PC-9 (cell line): Measurements from ENCODE around the gene CLINT1. TPM values are rescaled to one million over a fixed set of nuclear protein-coding genes. Genes with fewer than 3 reads are reported as not detected.
"Not testable (repeated sequence)": the region's sequence is repeated elsewhere in the genome, so short reads cannot be mapped to it uniquely, and the experiment has no call there.

Experiments used
- BruUV-seq: library from RNA; stranded (reverse); fragments of 400-500 nt; replicated peaks from 2 replicates; lab custom pipeline; 2021; lab: Mats Ljungman, UMichigan
- CTCF ChIA-PET: fragments of 300-600 bp; sonication (Branson Sonifier 250); formaldehyde crosslinking; loops from one replicate; lab custom pipeline; 2022; ENCODE audit warnings: antibody characterized with exemption; lab: Charles Lee
- POLR2A ChIA-PET: fragments of 300-600 bp; sonication (Branson Sonifier 250); formaldehyde crosslinking; loops from one replicate; lab custom pipeline; 2022; ENCODE audit warnings: antibody characterized with exemption; ENCODE audit not compliant: unreplicated experiment; lab: Charles Lee
- DNase-seq, 2 experiments: peaks; one replicate each; pipeline versions ENCODE4 v3.0.0 to v3.0.0-alpha.2; 2015 to 2022; ENCODE audit warnings: mixed read lengths in 1 of 2
- H2AFZ ChIP-seq: fragments of 200-600 bp; sonication (generic); 2 replicates; pipeline ENCODE4 v1.8.1; 2017; ENCODE audit warnings: antibody characterized with exemption
- H3F3A ChIP-seq: fragments of 200-600 bp; sonication (generic); 2 replicates; pipeline ENCODE4 v1.8.1; 2017; ENCODE audit warnings: antibody characterized with exemption, mild to moderate bottlenecking, low read depth; ENCODE audit not compliant: insufficient read depth
- H3K27ac ChIP-seq: fragments of 200-600 bp; sonication (generic); 2 replicates; pipeline ENCODE4 v1.6.1; 2016; ENCODE audit warnings: mixed run types
- H3K27me3 ChIP-seq: fragments of 200-600 bp; sonication (generic); 2 replicates; pipeline ENCODE4 v1.6.1; 2016; ENCODE audit warnings: low read depth, mixed run types; ENCODE audit not compliant: insufficient read depth
- H3K36me3 ChIP-seq: fragments of 200-600 bp; sonication (generic); 2 replicates; pipeline ENCODE4 v1.6.1; 2016; ENCODE audit warnings: low read depth, mixed run types
- H3K4me1 ChIP-seq: fragments of 200-600 bp; sonication (generic); replicated peaks from 2 replicates; pipeline ENCODE4 v1.6.1; 2016; ENCODE audit warnings: mixed run types; ENCODE audit not compliant: insufficient read depth
- H3K4me2 ChIP-seq: fragments of 200-600 bp; sonication (generic); 2 replicates; pipeline ENCODE4 v1.6.1; 2017; ENCODE audit warnings: mixed run types
- H3K4me3 ChIP-seq: fragments of 200-600 bp; sonication (generic); 2 replicates; pipeline ENCODE4 v1.6.1; 2016; ENCODE audit warnings: mixed run types
- H3K79me2 ChIP-seq: fragments of 200-600 bp; sonication (generic); 2 replicates; pipeline ENCODE4 v1.6.1; 2017; ENCODE audit warnings: low read depth, mixed run types
- H3K9me2 ChIP-seq: fragments of 200-600 bp; sonication (generic); 2 replicates; pipeline ENCODE4 v1.8.1; 2017; ENCODE audit warnings: mild to moderate bottlenecking; ENCODE audit not compliant: insufficient read depth
- H3K9me3 ChIP-seq: fragments of 200-600 bp; sonication (generic); 2 replicates; pipeline ENCODE4 v1.8.1; 2016; ENCODE audit warnings: low read depth; ENCODE audit not compliant: insufficient read depth
- H4K20me1 ChIP-seq: fragments of 200-600 bp; sonication (generic); 2 replicates; pipeline ENCODE4 v1.8.1; 2017; ENCODE audit not compliant: insufficient read depth
- EZH2 ChIP-seq: fragments of 200-600 bp; sonication (generic); IDR thresholded peaks from 2 replicates; pipeline ENCODE4 v1.8.0; 2017; ENCODE audit warnings: antibody characterized with exemption, low read depth
- intact Hi-C: fragments of 100-400 bp; cut with micrococcal nuclease; formaldehyde crosslinking; loops from one replicate; pipeline ENCODE4 v1.10.0; 2022; ENCODE audit not compliant: unreplicated experiment
- total RNA-seq: library from RNA; stranded (reverse); gene quantifications from 2 replicates; pipeline ENCODE4 v1.2.3, GENCODE V29; 2021
- TF ChIP-seq, protein P1 (sequence below): fragments of 200-600 bp; sonication (generic); conservative IDR thresholded peaks from 2 replicates; pipeline ENCODE4 v1.6.1; 2017; ENCODE audit warnings: mixed run types, antibody characterized with exemption, mild to moderate bottlenecking, moderate library complexity

CLINT1 gene
- total RNA-seq, 1 experiment from 2014 or later: 95.8 TPM

DNA sequence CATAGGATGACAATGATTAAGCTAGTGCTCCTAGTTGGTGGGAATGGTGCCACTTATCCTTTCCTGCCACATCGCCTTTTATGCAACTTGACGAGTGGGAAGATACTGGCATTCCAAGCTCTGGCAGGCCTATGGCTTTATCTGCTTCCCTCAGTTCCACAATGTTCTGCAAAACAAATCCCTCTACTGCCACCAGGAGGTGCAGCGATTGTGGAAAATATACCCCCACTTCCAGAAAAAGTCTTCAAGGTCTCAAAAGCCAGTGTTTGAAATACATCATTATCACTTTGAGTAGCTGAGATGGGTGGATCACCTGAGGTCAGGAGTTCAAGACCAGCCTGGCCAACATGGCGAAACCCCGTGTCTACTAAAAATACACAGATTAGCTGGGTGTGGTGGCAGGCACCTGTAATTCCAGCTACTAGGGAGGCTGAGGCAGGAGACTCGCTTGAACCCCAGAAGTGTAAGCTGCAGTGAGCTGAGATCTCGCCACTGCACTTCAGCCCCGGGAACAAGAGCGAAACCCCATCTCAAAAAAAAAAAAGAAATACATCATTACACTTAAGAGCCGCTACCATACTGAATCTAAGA is 3.4 kb downstream of the CLINT1 start:
- intact Hi-C loops: loop anchor here (1.0 kb wide), 1 partner anchor 140 kb away; no protein-coding TSS in a partner anchor
- ChIA-PET CTCF (no interaction called here), POLR2A (interaction anchor here (0.6 kb wide), 1 partner anchor 713 kb away, joined by 3 read pairs; the partner anchor contains the start of gene MED7)
- DNase-seq: peak; percentile 10 to 47
- BruUV-seq: no TSS peak
- Histone ChIP-seq H3F3A (no peaks in the 10 kb centered on the region), H3K79me2 (peaks cover 84% of the 10 kb centered on the region), H3K4me3 (no peak overlapping the region), H2AFZ (no peak overlapping the region), H3K36me3 (0 out of 2 replicates have a peak, but pooled peaks cover 3% of the 10 kb centered on the region), H3K4me2 (no peak overlapping the region), H4K20me1 (peaks cover 78% of the 10 kb centered on the region), H3K9me2 (peaks cover 3% of the 10 kb centered on the region; the same call in 1 of the 2 replicates), H3K27ac (no peak overlapping the region), H3K4me1 (peaks cover 17% of the 10 kb centered on the region), H3K9me3 (no peaks in the 10 kb centered on the region), H3K27me3 (no peaks in the 10 kb centered on the region)
- TF ChIP-seq EZH2: no peak
- TF ChIP-seq, protein P1, sequence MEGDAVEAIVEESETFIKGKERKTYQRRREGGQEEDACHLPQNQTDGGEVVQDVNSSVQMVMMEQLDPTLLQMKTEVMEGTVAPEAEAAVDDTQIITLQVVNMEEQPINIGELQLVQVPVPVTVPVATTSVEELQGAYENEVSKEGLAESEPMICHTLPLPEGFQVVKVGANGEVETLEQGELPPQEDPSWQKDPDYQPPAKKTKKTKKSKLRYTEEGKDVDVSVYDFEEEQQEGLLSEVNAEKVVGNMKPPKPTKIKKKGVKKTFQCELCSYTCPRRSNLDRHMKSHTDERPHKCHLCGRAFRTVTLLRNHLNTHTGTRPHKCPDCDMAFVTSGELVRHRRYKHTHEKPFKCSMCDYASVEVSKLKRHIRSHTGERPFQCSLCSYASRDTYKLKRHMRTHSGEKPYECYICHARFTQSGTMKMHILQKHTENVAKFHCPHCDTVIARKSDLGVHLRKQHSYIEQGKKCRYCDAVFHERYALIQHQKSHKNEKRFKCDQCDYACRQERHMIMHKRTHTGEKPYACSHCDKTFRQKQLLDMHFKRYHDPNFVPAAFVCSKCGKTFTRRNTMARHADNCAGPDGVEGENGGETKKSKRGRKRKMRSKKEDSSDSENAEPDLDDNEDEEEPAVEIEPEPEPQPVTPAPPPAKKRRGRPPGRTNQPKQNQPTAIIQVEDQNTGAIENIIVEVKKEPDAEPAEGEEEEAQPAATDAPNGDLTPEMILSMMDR: peak; percentile 64

DNA sequence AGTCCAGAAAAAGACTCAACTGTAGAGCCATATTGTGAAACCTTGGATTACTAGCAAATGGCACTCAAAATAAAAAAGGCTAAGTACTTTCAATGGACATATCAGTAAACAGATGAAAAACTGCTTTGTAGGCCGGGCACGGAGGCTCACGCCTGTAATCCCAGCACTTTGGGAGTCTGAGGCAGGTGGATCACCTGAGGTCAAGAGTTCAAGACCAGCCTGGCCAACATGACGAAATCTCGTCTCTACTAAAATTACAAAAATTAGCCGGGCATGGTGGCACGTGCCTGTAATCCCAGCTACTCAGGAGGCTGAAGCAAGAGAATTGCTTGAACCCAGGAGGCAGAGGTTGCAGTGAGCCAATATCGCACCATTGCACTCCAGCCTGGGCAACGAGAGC is 5.6 kb downstream of the CLINT1 start:
- ChIA-PET POLR2A (interaction anchor here (0.6 kb wide), 1 partner anchor 117 kb away, joined by 5 read pairs; no protein-coding TSS in a partner anchor), CTCF (interaction anchor here (0.7 kb wide), 1 partner anchor 368 kb away, joined by 3 read pairs; no protein-coding TSS in a partner anchor)
- H3K4me3 ChIP-seq, DNase-seq, H3K9me3 ChIP-seq, BruUV-seq, H2AFZ ChIP-seq, H3K27me3 ChIP-seq, H3K4me2 ChIP-seq, H3F3A ChIP-seq, H3K9me2 ChIP-seq, intact Hi-C loops, H3K36me3 ChIP-seq, H3K27ac ChIP-seq: not testable (repeated sequence)
- peaks cover 98% of the 10 kb centered on the region for H4K20me1 ChIP-seq
- H3K79me2 ChIP-seq: peaks cover 99% of the 10 kb centered on the region
- peaks cover 13% of the 10 kb centered on the region for H3K4me1 ChIP-seq

DNA sequence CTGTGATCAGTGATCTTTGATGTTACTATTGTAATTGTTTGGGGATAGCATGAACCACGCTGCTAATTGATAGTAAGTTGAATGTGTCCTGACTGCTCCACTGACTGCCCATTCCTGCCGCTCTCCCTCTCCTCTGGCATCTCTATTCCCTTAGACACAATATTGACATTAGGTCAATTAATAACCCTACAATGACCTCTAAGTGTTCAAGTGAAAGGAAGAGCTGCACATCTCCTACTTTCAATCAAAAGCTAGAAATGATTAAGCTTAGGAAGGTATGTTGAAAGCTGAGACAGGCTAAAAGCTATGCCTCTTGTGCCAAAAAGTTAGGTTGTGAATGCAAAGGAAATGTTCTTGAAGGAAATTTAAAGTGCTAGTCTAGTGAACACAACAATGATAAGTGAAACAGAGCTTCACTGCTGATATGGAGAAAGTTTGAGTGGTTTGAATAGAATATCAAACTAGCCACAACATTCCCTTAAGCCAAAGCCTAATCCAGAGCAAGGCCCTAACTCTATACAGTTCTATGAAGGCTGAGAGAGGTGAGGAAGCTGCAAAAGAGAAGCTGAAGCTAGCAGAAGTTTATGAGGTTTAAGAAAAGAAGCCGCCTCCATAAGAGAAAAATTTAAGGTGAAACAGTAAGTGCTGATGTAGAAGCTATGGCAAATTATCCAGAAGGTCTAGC is 12.9 kb downstream of the CLINT1 start:
- no peaks in the 10 kb centered on the region for H3K4me1 ChIP-seq
- no peaks in the 10 kb centered on the region for H3K9me3 ChIP-seq
- no peak for TF ChIP-seq EZH2
- TF ChIP-seq, protein P1: no peak
- H3K36me3 ChIP-seq: no peaks in the 10 kb centered on the region
- peaks cover 88% of the 10 kb centered on the region for H4K20me1 ChIP-seq
- no peak overlapping the region for H3K4me3 ChIP-seq
- H3K27ac ChIP-seq: no peak overlapping the region
- intact Hi-C loops: no loop called here
- H2AFZ ChIP-seq: no peak overlapping the region
- H3K9me2 ChIP-seq: no peaks in the 10 kb centered on the region
- no peak overlapping the region for H3K4me2 ChIP-seq
- no peak for DNase-seq
- POLR2A ChIA-PET: interaction anchor here (0.7 kb wide), 1 partner anchor 16 kb away, joined by 3 read pairs; no protein-coding TSS in a partner anchor
- peaks cover 96% of the 10 kb centered on the region for H3K79me2 ChIP-seq
- CTCF ChIA-PET: no interaction called here
- no peaks in the 10 kb centered on the region for H3F3A ChIP-seq
- no TSS peak for BruUV-seq
- H3K27me3 ChIP-seq: no peaks in the 10 kb centered on the region
